ENCODE data around the gene TMEM131.

Gene TMEM131

GRCh38 chr2:97707362-97708047 lies 288.2 kb downstream of the TMEM131 start:
- DNase-seq (ENCODE audit: low spot score), result no peak

- DNase-seq (ENCODE audit: low spot score), result no peak
Measured at GRCh38 chr2:97706708-97707345, 288.9 kb downstream of the TMEM131 start.
